HepG2 (cell line): ENCODE data around the gene PSIP1. TPM values are rescaled to one million over a fixed set of nuclear protein-coding genes. Genes with fewer than 3 reads are reported as not detected.

Experiments used
- ATAC-seq: fragments of 200-7000 bp; cut with Tn5 transposase; 3 replicates; pipeline ENCODE4 v1.9.1; 2020; ENCODE audit warnings: mild to moderate bottlenecking, moderate library complexity
- BruUV-seq: library from RNA; stranded (reverse); fragments of 400-500 nt; replicated peaks from 2 replicates; lab custom pipeline; 2021; lab: Mats Ljungman, UMichigan
- CTCF ChIA-PET: fragments of 300-600 bp; formaldehyde crosslinking; extraction: SDS; loops from one replicate; lab custom pipeline; 2021; ENCODE audit warnings: low total read pairs, inconsistent platforms, low intra/inter-chr PET ratio; lab: Yijun Ruan, JAX
- POLR2A ChIA-PET: fragments of 350-600 bp; sonication (Branson Sonifier 250); formaldehyde crosslinking; loops from one replicate; lab custom pipeline; 2020; ENCODE audit warnings: antibody characterized with exemption, inconsistent platforms; lab: Yijun Ruan, JAX
- DNase-seq: peaks from one replicate; pipeline ENCODE4 v3.0.0-alpha.2; 2015; ENCODE audit warnings: low spot score
- FAIRE-seq: peaks from 3 replicates; lab custom pipeline; 2011; peaks lifted over from hg19 to GRCh38; lab: Jason Lieb, UNC
- H2AFZ ChIP-seq: one replicate; pipeline ENCODE4 v1.6.1; 2011; ENCODE audit warnings: low read length, inconsistent platforms
- H3K27ac ChIP-seq: fragments of 300-600 bp; 3 replicates; pipeline ENCODE4 v1.8.0; 2011; ENCODE audit warnings: mixed run types, mild to moderate bottlenecking, mixed read lengths, low read length, inconsistent platforms; ENCODE audit not compliant: insufficient read depth; ENCODE audit errors: extremely low read length
- H3K27me3 ChIP-seq, 2 experiments: fragments of 200-600 bp in 1 of 2; 2 replicates in 1 of 2; 3 replicates in 1 of 2; pipeline versions ENCODE4 v1.6.0 to v1.8.0; 2011; ENCODE audit warnings: low read length in 2 of 2, mild to moderate bottlenecking in 2 of 2, moderate library complexity in 2 of 2, inconsistent platforms in 1 of 2; ENCODE audit not compliant: insufficient read depth in 2 of 2, control insufficient read depth in 1 of 2
- H3K36me3 ChIP-seq, 2 experiments: fragments of 200-600 bp in 1 of 2; replicated peaks in 1 of 2; 2 replicates in 1 of 2; 3 replicates in 1 of 2; pipeline versions ENCODE4 v1.5.1 to v1.8.0; 2011; ENCODE audit warnings: low read length in 2 of 2, inconsistent platforms in 1 of 2; ENCODE audit not compliant: insufficient read depth in 2 of 2, control insufficient read depth in 1 of 2
- H3K4me1 ChIP-seq: 2 replicates; pipeline ENCODE4 v1.5.1; 2012; ENCODE audit warnings: low read length, inconsistent platforms; ENCODE audit not compliant: insufficient read depth
- H3K4me2 ChIP-seq: 2 replicates; pipeline ENCODE4 v1.6.0; 2011; ENCODE audit warnings: low read depth, low read length, inconsistent platforms
- H3K4me3 ChIP-seq, 3 experiments: fragments of 200-600 bp in 1 of 3; sonication (generic), shearing (Covaris generic) in 1 of 3; replicated peaks in 1 of 3; 2 replicates each; pipeline ENCODE4 v1.5.1; 2011 to 2016; ENCODE audit warnings: low read length in 3 of 3, inconsistent platforms in 2 of 3, low read depth in 2 of 3, mild to moderate bottlenecking in 2 of 3, control low read depth in 1 of 3, mixed read lengths in 1 of 3; ENCODE audit not compliant: insufficient read depth in 1 of 3
- H3K79me2 ChIP-seq: one replicate; pipeline ENCODE4 v1.6.1; 2011; ENCODE audit warnings: low read length, inconsistent platforms; ENCODE audit not compliant: insufficient read depth
- H3K9ac ChIP-seq: 2 replicates; pipeline ENCODE4 v1.6.0; 2011; ENCODE audit warnings: mild to moderate bottlenecking, low read depth, low read length, inconsistent platforms; ENCODE audit not compliant: insufficient read depth
- H3K9me3 ChIP-seq: 2 replicates; pipeline ENCODE4 v1.5.1; 2012; ENCODE audit warnings: mild to moderate bottlenecking, low read length
- H4K20me1 ChIP-seq: 2 replicates; pipeline ENCODE4 v1.6.0; 2011; ENCODE audit warnings: inconsistent platforms, mild to moderate bottlenecking, low read length, moderate library complexity; ENCODE audit not compliant: insufficient read depth
- ETV5 ChIP-seq: IDR thresholded peaks from 2 replicates; pipeline ENCODE4 v1.6.1; 2018; ENCODE audit warnings: missing biosample characterization, missing genetic modification reagents, inconsistent platforms, borderline replicate concordance
- HNF4A ChIP-seq: sonication (generic); formaldehyde crosslinking; IDR thresholded peaks from 2 replicates; pipeline ENCODE4 v1.4.0; 2020; ENCODE audit warnings: missing genetic modification reagents
- ZNF382 ChIP-seq: sonication (generic); formaldehyde crosslinking; IDR thresholded peaks from 2 replicates; pipeline ENCODE4 v1.5.0; 2020; ENCODE audit warnings: missing genetic modification reagents, mild to moderate bottlenecking, borderline replicate concordance
- WGBS: methylation state at CpG from one replicate; pipeline ENCODE4 v1.1.6; 2017; ENCODE audit warnings: low lambda C conversion rate; 5-methylcytosine and 5-hydroxymethylcytosine counted together
- in situ Hi-C: cut with HindIII; loops from 2 replicates; pipeline ENCODE4 v1.10.0; 2017; ENCODE audit warnings: low pct_unique_long_range_greater_than_20kb; ENCODE audit not compliant: extremely low pct_ligation_motif_present
- intact Hi-C: fragments of 100-400 bp; cut with micrococcal nuclease; formaldehyde crosslinking; loops from one replicate; pipeline ENCODE4 v1.10.0; 2022; ENCODE audit not compliant: unreplicated experiment
- polyA plus RNA-seq, 8 experiments: library from polyadenylated mRNA; depleted of rRNA in 3 of 8; stranded (reverse) in 7 of 8; unstranded in 1 of 8; fragments of >200 nt; fragmentation: Illumina TruSeq in 4 of 8; extraction: Trizol in 4 of 8; gene quantifications; 2 replicates each; pipeline versions ENCODE4 v1.2.1 to v1.2.3, GENCODE V29; 2011 to 2016; ENCODE audit warnings: low read depth in 4 of 8, missing spikeins in 1 of 8, mixed read lengths in 1 of 8; ENCODE audit not compliant: insufficient read depth in 1 of 8
- total RNA-seq, 5 experiments: library from RNA; depleted of rRNA; stranded (reverse); fragments of >200 nt; fragmentation: Illumina TruSeq; extraction: Trizol; gene quantifications; 2 replicates each; pipeline ENCODE4 v1.2.3, GENCODE V29; 2016; ENCODE audit warnings: low read depth in 1 of 5
- TF ChIP-seq, protein P1 (sequence below): sonication (generic); formaldehyde crosslinking; conservative IDR thresholded peaks from 2 replicates; pipeline ENCODE4 v1.4.0; 2020; ENCODE audit warnings: missing genetic modification reagents
- TF ChIP-seq, protein P2 (sequence below): sonication (generic); formaldehyde crosslinking; IDR thresholded peaks from 2 replicates; pipeline ENCODE4 v1.8.1; 2023; ENCODE audit warnings: mild to moderate bottlenecking, inconsistent platforms, moderate library complexity, missing genetic modification reagents, borderline replicate concordance
- TF ChIP-seq, protein P3 (sequence below): sonication (generic); formaldehyde crosslinking; IDR thresholded peaks from 2 replicates; pipeline ENCODE4 v1.4.0; 2020; ENCODE audit warnings: missing genetic modification reagents, borderline replicate concordance

Gene PSIP1
- total and polyA plus RNA-seq, 2 of the 13 experiments (the other 11 are each of a cell fraction or from before 2014, with no cell fraction given) = 12.6 to 46.4 TPM

DNA sequence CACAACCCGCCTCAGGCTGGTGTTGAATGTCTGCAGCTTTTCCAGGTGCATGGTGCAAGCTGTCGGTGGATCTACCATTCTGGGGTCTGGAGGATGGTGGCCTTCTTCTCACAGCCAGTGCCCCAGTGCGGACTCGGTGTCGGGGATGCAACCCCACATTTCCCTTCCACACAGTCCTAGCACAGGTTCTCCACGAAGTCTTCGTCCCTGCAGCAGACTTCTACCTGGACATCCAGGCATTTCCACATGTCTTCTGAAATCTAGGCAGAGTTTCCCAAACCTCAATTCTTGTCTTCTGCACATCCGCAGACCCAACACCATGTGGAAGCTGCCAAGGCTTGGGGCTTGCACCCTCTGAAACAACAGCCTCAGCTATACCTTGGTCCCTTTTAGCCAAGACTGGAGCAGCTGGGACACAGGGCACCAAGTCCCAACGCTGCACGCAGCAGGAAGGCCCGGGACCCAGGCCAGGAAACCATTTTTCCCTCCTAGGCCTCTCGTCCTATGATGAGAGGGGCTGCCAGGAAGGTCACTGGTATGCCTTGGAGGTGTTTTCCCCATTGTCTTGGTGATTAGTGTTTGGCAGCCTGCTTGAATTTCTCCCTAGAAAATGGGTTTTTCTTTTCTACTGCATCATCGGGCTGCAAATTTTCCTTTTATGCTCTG lies 18.2 kb downstream of the PSIP1 start:
- no peak overlapping the region for H3K27ac ChIP-seq
- FAIRE-seq = no peak
- ChIA-PET POLR2A (no interaction called here), CTCF (no interaction called here)
- intact Hi-C loops (no loop called here), in situ Hi-C loops (no loop called here)
- TF ChIP-seq, protein P1, sequence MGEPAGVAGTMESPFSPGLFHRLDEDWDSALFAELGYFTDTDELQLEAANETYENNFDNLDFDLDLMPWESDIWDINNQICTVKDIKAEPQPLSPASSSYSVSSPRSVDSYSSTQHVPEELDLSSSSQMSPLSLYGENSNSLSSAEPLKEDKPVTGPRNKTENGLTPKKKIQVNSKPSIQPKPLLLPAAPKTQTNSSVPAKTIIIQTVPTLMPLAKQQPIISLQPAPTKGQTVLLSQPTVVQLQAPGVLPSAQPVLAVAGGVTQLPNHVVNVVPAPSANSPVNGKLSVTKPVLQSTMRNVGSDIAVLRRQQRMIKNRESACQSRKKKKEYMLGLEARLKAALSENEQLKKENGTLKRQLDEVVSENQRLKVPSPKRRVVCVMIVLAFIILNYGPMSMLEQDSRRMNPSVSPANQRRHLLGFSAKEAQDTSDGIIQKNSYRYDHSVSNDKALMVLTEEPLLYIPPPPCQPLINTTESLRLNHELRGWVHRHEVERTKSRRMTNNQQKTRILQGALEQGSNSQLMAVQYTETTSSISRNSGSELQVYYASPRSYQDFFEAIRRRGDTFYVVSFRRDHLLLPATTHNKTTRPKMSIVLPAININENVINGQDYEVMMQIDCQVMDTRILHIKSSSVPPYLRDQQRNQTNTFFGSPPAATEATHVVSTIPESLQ (CRISPR knock-in tag) = no peak
- H2AFZ ChIP-seq = no peak overlapping the region
- peaks cover 7 to 20% of the 10 kb centered on the region in 2 experiments for H3K36me3 ChIP-seq
- H3K9ac ChIP-seq = no peak overlapping the region
- WGBS = 96% methylated on average over 9 of the region's 13 CpGs
- no peaks in the 10 kb centered on the region for H4K20me1 ChIP-seq
- H3K27me3 ChIP-seq = no peaks in the 10 kb centered on the region
- peaks cover 13% of the 10 kb centered on the region; the same call in 1 of the 2 replicates for H3K9me3 ChIP-seq
- ATAC-seq = no peak
- no peak for DNase-seq
- H3K4me3 ChIP-seq = no peak overlapping the region
- H3K79me2 ChIP-seq = peaks cover 5% of the 10 kb centered on the region
- H3K4me1 ChIP-seq = no peaks in the 10 kb centered on the region
- BruUV-seq = no TSS peak
- H3K4me2 ChIP-seq = no peak overlapping the region

DNA sequence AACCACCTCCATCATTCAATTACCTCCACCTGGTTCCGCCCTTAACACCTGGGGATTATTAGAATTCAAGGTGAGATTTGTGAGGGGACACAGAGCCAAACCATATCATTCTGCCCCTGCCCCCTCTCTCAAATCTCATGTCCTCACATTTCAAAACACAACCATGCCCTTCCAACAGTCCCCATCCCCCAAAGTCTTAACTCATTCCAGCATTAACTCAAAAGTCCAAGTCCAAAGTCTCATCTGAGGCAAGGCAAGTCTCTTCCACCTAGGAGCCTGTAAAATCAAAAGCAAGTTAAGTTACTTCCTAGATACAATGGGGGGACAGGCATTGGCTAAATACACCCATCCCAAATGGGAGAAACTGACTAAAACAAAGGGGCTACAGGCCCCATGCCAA lies 18.8 kb downstream of the PSIP1 start:
- FAIRE-seq = no peak
- Histone ChIP-seq H3K4me2 (no peak overlapping the region), H3K36me3 (peaks cover 5 to 18% of the 10 kb centered on the region in 2 experiments), H3K27me3 (no peaks in the 10 kb centered on the region), H3K27ac (no peak overlapping the region), H3K4me1 (no peaks in the 10 kb centered on the region), H3K4me3 (no peak overlapping the region), H4K20me1 (no peaks in the 10 kb centered on the region), H3K9ac (no peak overlapping the region), H3K79me2 (peaks cover 5% of the 10 kb centered on the region), H3K9me3 (peaks cover 13% of the 10 kb centered on the region; the same call in 1 of the 2 replicates), H2AFZ (no peak overlapping the region)
- in situ Hi-C loops = no loop called here
- BruUV-seq = no TSS peak
- TF ChIP-seq, protein P2, sequence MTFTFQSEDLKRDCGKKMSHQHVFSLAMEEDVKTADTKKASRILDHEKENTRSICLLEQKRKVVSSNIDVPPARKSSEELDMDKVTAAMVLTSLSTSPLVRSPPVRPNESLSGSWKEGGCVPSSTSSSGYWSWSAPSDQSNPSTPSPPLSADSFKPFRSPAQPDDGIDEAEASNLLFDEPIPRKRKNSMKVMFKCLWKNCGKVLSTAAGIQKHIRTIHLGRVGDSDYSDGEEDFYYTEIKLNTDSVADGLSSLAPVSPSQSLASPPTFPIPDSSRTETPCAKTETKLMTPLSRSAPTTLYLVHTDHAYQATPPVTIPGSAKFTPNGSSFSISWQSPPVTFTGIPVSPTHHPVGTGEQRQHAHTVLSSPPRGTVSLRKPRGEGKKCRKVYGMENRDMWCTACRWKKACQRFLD (CRISPR knock-in tag) = no peak
- TF ChIP-seq ETV5 (CRISPR knock-in tag) (no peak), HNF4A (CRISPR knock-in tag) (0 out of 2 replicates have a peak, but pooled peaks have one; percentile 15), ZNF382 (no peak)
- TF ChIP-seq, protein P3, sequence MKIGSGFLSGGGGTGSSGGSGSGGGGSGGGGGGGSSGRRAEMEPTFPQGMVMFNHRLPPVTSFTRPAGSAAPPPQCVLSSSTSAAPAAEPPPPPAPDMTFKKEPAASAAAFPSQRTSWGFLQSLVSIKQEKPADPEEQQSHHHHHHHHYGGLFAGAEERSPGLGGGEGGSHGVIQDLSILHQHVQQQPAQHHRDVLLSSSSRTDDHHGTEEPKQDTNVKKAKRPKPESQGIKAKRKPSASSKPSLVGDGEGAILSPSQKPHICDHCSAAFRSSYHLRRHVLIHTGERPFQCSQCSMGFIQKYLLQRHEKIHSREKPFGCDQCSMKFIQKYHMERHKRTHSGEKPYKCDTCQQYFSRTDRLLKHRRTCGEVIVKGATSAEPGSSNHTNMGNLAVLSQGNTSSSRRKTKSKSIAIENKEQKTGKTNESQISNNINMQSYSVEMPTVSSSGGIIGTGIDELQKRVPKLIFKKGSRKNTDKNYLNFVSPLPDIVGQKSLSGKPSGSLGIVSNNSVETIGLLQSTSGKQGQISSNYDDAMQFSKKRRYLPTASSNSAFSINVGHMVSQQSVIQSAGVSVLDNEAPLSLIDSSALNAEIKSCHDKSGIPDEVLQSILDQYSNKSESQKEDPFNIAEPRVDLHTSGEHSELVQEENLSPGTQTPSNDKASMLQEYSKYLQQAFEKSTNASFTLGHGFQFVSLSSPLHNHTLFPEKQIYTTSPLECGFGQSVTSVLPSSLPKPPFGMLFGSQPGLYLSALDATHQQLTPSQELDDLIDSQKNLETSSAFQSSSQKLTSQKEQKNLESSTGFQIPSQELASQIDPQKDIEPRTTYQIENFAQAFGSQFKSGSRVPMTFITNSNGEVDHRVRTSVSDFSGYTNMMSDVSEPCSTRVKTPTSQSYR (CRISPR knock-in tag) = peak; percentile 57; the same call in 1 of the 2 replicates
- ChIA-PET CTCF (no interaction called here), POLR2A (no interaction called here)
- no peak for ATAC-seq
- intact Hi-C loops = no loop called here
- no peak for DNase-seq
- WGBS = 89% methylated on average over 1 of the region's 1 CpG
